H1 (cell line): ENCODE data around the gene DDI2. TPM values are rescaled to one million over a fixed set of nuclear protein-coding genes. Genes with fewer than 3 reads are reported as not detected.

Source experiments
- CTCF ChIP-seq, 3 experiments: IDR thresholded peaks; 1 replicate in 2 of 3; 2 replicates in 1 of 3; pipeline versions ENCODE4 v1.5.1 to v1.6.1; 2011; ENCODE audit warnings: low read length in 3 of 3, mild to moderate bottlenecking in 3 of 3, inconsistent platforms in 2 of 3, low read depth in 1 of 3, moderate library complexity in 1 of 3; ENCODE audit not compliant: insufficient read depth in 1 of 3; ENCODE audit errors: control extremely low read depth in 1 of 3
- TBP ChIP-seq: IDR thresholded peaks from 2 replicates; pipeline ENCODE4 v1.6.1; 2011; ENCODE audit warnings: low read depth, low read length, improper control_type of control experiment
- ZNF274 ChIP-seq: IDR thresholded peaks from 2 replicates; pipeline ENCODE4 v1.7.0; 2012; ENCODE audit warnings: low read length, borderline replicate concordance; ENCODE audit errors: extremely low read depth
- polyA plus RNA-seq, 7 experiments: library from polyadenylated mRNA; depleted of rRNA in 3 of 7; stranded (reverse) in 5 of 7; unstranded in 2 of 7; fragments of >200 nt in 5 of 7; fragments of 200-250 nt in 2 of 7; gene quantifications; 1 replicate in 5 of 7; 2 replicates in 1 of 7; 4 replicates in 1 of 7; pipeline versions ENCODE4 v1.2.1 to v1.2.3, GENCODE V29; 2011 to 2013; ENCODE audit warnings: missing spikeins in 2 of 7, mixed read lengths in 2 of 7
- total RNA-seq: library from RNA; stranded (reverse); fragmentation: NEBNext Ultra II Directional; extraction: Animal tissue kit (Norgen Biotek cat#: 25700); gene quantifications from 2 replicates; pipeline ENCODE4 v1.2.1, GENCODE V29; 2021

Gene DDI2
- total and polyA plus RNA-seq, 2 of the 8 experiments (the other 6 are each of a cell fraction or from before 2014, with no cell fraction given): 7.7 to 38.3 TPM

DNA sequence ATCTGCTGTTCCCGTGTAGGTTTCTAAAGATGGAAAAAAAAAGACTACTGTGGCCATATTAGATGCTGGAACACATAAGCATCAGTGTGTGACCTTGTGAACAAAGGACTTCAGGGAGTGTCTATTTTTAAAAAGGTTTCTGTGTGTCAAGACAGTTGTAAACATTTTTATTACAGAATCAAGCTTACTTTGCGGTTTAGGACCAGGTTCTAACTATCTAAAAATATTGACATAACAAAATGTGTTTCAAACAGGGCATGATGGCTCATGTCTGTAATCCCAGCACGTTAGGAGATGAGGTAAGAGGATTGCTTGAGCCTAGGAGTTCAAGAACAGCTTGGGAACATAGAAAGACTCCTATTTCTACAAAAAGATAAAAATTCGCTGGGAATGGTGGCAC lies 7.1 kb upstream of the DDI2 start (continued):
- TF ChIP-seq ZNF274 (no peak), CTCF (IDR thresholded peaks at IDR 0.05; ENCODE audit: control extremely low read depth in 1 of 3, insufficient read depth in 1 of 3, low read depth in 1 of 3, low read length in 3 of 3) (no peak), TBP (no peak)
